H9 (cell line): ENCODE data around the gene RRP15. TPM values are rescaled to one million over a fixed set of nuclear protein-coding genes. Genes with fewer than 3 reads are reported as not detected.
A peak's percentile ranks its signal among the peaks of the same experiment; 100 is the strongest.

Experiments used
- DNase-seq: peaks from one replicate; pipeline ENCODE4 v3.0.0-alpha.2; 2017
- H2AFZ ChIP-seq: one replicate; pipeline ENCODE4 v1.6.1; 2013; ENCODE audit warnings: mild to moderate bottlenecking, low read length, control low read depth, moderate library complexity
- H2AK5ac ChIP-seq: 2 replicates; pipeline ENCODE4 v1.6.1; 2013; ENCODE audit warnings: low read length, control low read depth, mixed read lengths; ENCODE audit not compliant: insufficient read length
- H2BK120ac ChIP-seq: one replicate; pipeline ENCODE4 v1.6.1; 2013; ENCODE audit warnings: low read depth, mild to moderate bottlenecking, low read length, control low read depth, inconsistent platforms; ENCODE audit not compliant: poor library complexity, severe bottlenecking
- H2BK12ac ChIP-seq: 2 replicates; pipeline ENCODE4 v1.6.1; 2013; ENCODE audit warnings: low read length, control low read depth, mixed read lengths, low read depth; ENCODE audit not compliant: insufficient read length
- H2BK15ac ChIP-seq: 2 replicates; pipeline ENCODE4 v1.6.1; 2013; ENCODE audit warnings: low read depth, low read length, control low read depth
- H2BK20ac ChIP-seq: one replicate; pipeline ENCODE4 v1.6.1; 2013; ENCODE audit warnings: low read depth, mild to moderate bottlenecking, low read length, control low read depth, inconsistent platforms; ENCODE audit not compliant: poor library complexity, severe bottlenecking
- H2BK5ac ChIP-seq: 2 replicates; pipeline ENCODE4 v1.6.1; 2013; ENCODE audit warnings: low read length, control low read depth, mixed read lengths; ENCODE audit not compliant: insufficient read length
- H3K14ac ChIP-seq: 2 replicates; pipeline ENCODE4 v1.6.1; 2013; ENCODE audit warnings: low read length, control low read depth; ENCODE audit not compliant: insufficient read depth
- H3K18ac ChIP-seq: 2 replicates; pipeline ENCODE4 v1.6.1; 2013; ENCODE audit warnings: low read depth, mild to moderate bottlenecking, mixed read lengths, low read length, control low read depth; ENCODE audit not compliant: insufficient read length
- H3K23ac ChIP-seq: 2 replicates; pipeline ENCODE4 v1.6.1; 2013; ENCODE audit warnings: low read length, control low read depth, mixed read lengths, low read depth; ENCODE audit not compliant: insufficient read length
- H3K23me2 ChIP-seq: 2 replicates; pipeline ENCODE4 v1.6.1; 2013; ENCODE audit warnings: low read depth, mild to moderate bottlenecking, mixed read lengths, low read length, control low read depth; ENCODE audit not compliant: insufficient read length, poor library complexity, severe bottlenecking
- H3K27ac ChIP-seq: 2 replicates; pipeline ENCODE4 v1.5.1; 2013; ENCODE audit warnings: low read length, control low read depth, mixed read lengths, low read depth; ENCODE audit not compliant: insufficient read length
- H3K27me3 ChIP-seq: 2 replicates; pipeline ENCODE4 v1.6.1; 2013; ENCODE audit warnings: low read length, control low read depth, inconsistent platforms; ENCODE audit not compliant: insufficient read depth
- H3K4ac ChIP-seq: 2 replicates; pipeline ENCODE4 v1.6.1; 2013; ENCODE audit warnings: low read depth, mild to moderate bottlenecking, control low read depth, inconsistent platforms, low read length, moderate library complexity
- H3K4me1 ChIP-seq: 2 replicates; pipeline ENCODE4 v1.6.1; 2013; ENCODE audit warnings: low read length, control low read depth, inconsistent platforms; ENCODE audit not compliant: insufficient read depth
- H3K4me2 ChIP-seq: 2 replicates; pipeline ENCODE4 v1.6.1; 2013; ENCODE audit warnings: low read length, control low read depth, mixed read lengths; ENCODE audit not compliant: insufficient read length, insufficient read depth
- H3K56ac ChIP-seq: 2 replicates; pipeline ENCODE4 v1.6.1; 2013; ENCODE audit warnings: low read depth, mild to moderate bottlenecking, mixed read lengths, low read length, control low read depth; ENCODE audit not compliant: insufficient read length
- H3K79me1 ChIP-seq: 2 replicates; pipeline ENCODE4 v1.6.1; 2013; ENCODE audit warnings: low read depth, mild to moderate bottlenecking, moderate library complexity, low read length, control low read depth, inconsistent platforms; ENCODE audit not compliant: insufficient read depth, poor library complexity, severe bottlenecking
- H3K79me2 ChIP-seq: 2 replicates; pipeline ENCODE4 v1.6.1; 2013; ENCODE audit warnings: low read length, control low read depth, inconsistent platforms; ENCODE audit not compliant: insufficient read depth
- H3K9ac ChIP-seq: 2 replicates; pipeline ENCODE4 v1.6.1; 2013; ENCODE audit warnings: low read length, control low read depth, mixed read lengths; ENCODE audit not compliant: insufficient read length; ENCODE audit errors: extremely low read depth
- H3K9me3 ChIP-seq: one replicate; pipeline ENCODE4 v1.6.1; 2013; ENCODE audit warnings: low read depth, low read length, inconsistent platforms; ENCODE audit not compliant: control insufficient read depth
- H3T11ph ChIP-seq: one replicate; pipeline ENCODE4 v1.6.1; 2013; ENCODE audit warnings: mild to moderate bottlenecking, low read length, control low read depth, inconsistent platforms
- H4K20me1 ChIP-seq: one replicate; pipeline ENCODE4 v1.6.1; 2013; ENCODE audit not compliant: control insufficient read depth, insufficient read length, insufficient read depth
- H4K5ac ChIP-seq: 2 replicates; pipeline ENCODE4 v1.6.1; 2013; ENCODE audit warnings: low read depth, mild to moderate bottlenecking, mixed read lengths, low read length, control low read depth; ENCODE audit not compliant: insufficient read length
- H4K8ac ChIP-seq: replicated peaks from 2 replicates; pipeline ENCODE4 v1.6.1; 2013; ENCODE audit warnings: low read length, control low read depth, mixed read lengths, low read depth; ENCODE audit not compliant: insufficient read length
- H4K91ac ChIP-seq: 2 replicates; pipeline ENCODE4 v1.6.1; 2013; ENCODE audit warnings: low read depth, mild to moderate bottlenecking, moderate library complexity, mixed read lengths, low read length, control low read depth; ENCODE audit not compliant: insufficient read length
- H3K27ac Mint-ChIP-seq, 3 experiments: 2 replicates in 2 of 3; 3 replicates in 1 of 3; pipeline ENCODE4 v1.8.0; 2020 to 2021; ENCODE audit warnings: mixed read lengths in 3 of 3, mild to moderate bottlenecking in 1 of 3, moderate library complexity in 1 of 3
- H3K27me3 Mint-ChIP-seq: 2 replicates; pipeline ENCODE4 v1.8.0; 2021; ENCODE audit warnings: low read depth, mild to moderate bottlenecking, moderate library complexity, mixed read lengths
- H3K36me3 Mint-ChIP-seq, 3 experiments: 2 replicates in 2 of 3; 3 replicates in 1 of 3; pipeline ENCODE4 v1.8.0; 2020 to 2021; ENCODE audit warnings: low read depth in 3 of 3, mixed read lengths in 3 of 3; ENCODE audit not compliant: insufficient read depth in 1 of 3
- H3K4me1 Mint-ChIP-seq, 2 experiments: 2 replicates each; pipeline ENCODE4 v1.8.0; 2020; ENCODE audit warnings: mixed read lengths in 2 of 2
- H3K4me3 Mint-ChIP-seq, 2 experiments: 2 replicates in 1 of 2; 3 replicates in 1 of 2; pipeline ENCODE4 v1.8.0; 2020 to 2021; ENCODE audit warnings: mild to moderate bottlenecking in 2 of 2, mixed read lengths in 2 of 2, moderate library complexity in 1 of 2
- H3K9me3 Mint-ChIP-seq, 2 experiments: 2 replicates in 1 of 2; 3 replicates in 1 of 2; pipeline ENCODE4 v1.8.0; 2020; ENCODE audit warnings: mild to moderate bottlenecking in 2 of 2, mixed read lengths in 2 of 2, moderate library complexity in 1 of 2
- WGBS: extraction: QIAGEN DNeasy Blood & Tissue Kit; methylation state at CpG from one replicate; pipeline ENCODE4 v1.1.7; 2013; ENCODE audit warnings: missing lambda C conversion rate, low lambda C conversion rate, mixed read lengths; ENCODE audit not compliant: insufficient read length; ENCODE audit errors: extremely low coverage; 5-methylcytosine and 5-hydroxymethylcytosine counted together
- total RNA-seq: library from RNA; stranded (reverse); gene quantifications from 2 replicates; pipeline ENCODE4 v1.2.1, GENCODE V29; 2021
- TF ChIP-seq, protein P1 (sequence below): fragments of 200-600 bp; sonication (generic); conservative IDR thresholded peaks from 3 replicates; pipeline ENCODE4 v1.8.0; 2021; ENCODE audit warnings: antibody characterized with exemption, mild to moderate bottlenecking

Gene RRP15
- total RNA-seq, 1 experiment from 2014 or later, result 48.7 TPM

DNA sequence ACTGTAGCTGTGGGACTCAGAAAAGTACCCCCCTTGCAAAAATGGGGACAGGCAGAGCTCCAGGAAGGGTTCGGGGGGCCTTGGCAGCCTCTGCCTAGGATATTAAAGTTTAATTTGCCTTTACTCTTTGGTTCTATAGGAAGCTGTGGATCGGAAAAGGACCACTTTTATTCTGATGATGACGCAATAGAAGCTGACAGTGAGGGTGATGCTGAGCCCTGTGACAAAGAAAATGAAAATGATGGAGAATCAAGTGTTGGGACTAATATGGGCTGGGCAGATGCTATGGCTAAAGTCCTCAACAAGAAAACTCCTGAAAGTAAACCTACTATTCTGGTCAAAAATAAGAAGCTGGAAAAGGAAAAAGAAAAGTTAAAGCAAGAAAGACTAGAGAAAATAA, 17.1 kb downstream of the RRP15 start:
- Histone ChIP-seq H3T11ph (no peak overlapping the region), H3K9ac (no peak overlapping the region), H3K4ac (no peak overlapping the region), H2AK5ac (no peak overlapping the region), H3K79me2 (no peaks in the 10 kb centered on the region), H3K27ac (no peak overlapping the region), H3K14ac (no peak overlapping the region), H4K5ac (no peak overlapping the region), H3K4me1 (peaks cover 5% of the 10 kb centered on the region; the same call in 1 of the 2 replicates), H3K23me2 (no peaks in the 10 kb centered on the region), H4K91ac (no peak overlapping the region), H3K27me3 (no peaks in the 10 kb centered on the region), H2BK12ac (no peak overlapping the region), H2AFZ (no peak overlapping the region), H2BK120ac (no peak overlapping the region), H3K4me2 (no peak overlapping the region), H2BK5ac (no peak overlapping the region), H4K8ac (no peak overlapping the region), H4K20me1 (no peaks in the 10 kb centered on the region), H3K79me1 (peaks cover 4% of the 10 kb centered on the region), H3K18ac (no peak overlapping the region), H3K9me3 (no peaks in the 10 kb centered on the region), H2BK20ac (no peak overlapping the region), H3K56ac (no peak overlapping the region), H3K23ac (no peak overlapping the region), H2BK15ac (no peak overlapping the region)
- Mint-ChIP-seq H3K9me3 (no peaks in the 10 kb centered on the region), H3K27me3 (no peaks in the 10 kb centered on the region), H3K4me1 (peaks cover 67 to 82% of the 10 kb centered on the region in 2 experiments), H3K27ac (peak overlapping the region; percentile 8 to 97 (median 96); a peak in 6 of 7 replicates), H3K36me3 (peaks cover 3 to 22% (median 22%) of the 10 kb centered on the region in 3 experiments), H3K4me3 (peak overlapping the region in 1 of 2 experiments; percentile 45; a peak in 1 of 5 replicates)
- DNase-seq, result no peak
- TF ChIP-seq, protein P1, sequence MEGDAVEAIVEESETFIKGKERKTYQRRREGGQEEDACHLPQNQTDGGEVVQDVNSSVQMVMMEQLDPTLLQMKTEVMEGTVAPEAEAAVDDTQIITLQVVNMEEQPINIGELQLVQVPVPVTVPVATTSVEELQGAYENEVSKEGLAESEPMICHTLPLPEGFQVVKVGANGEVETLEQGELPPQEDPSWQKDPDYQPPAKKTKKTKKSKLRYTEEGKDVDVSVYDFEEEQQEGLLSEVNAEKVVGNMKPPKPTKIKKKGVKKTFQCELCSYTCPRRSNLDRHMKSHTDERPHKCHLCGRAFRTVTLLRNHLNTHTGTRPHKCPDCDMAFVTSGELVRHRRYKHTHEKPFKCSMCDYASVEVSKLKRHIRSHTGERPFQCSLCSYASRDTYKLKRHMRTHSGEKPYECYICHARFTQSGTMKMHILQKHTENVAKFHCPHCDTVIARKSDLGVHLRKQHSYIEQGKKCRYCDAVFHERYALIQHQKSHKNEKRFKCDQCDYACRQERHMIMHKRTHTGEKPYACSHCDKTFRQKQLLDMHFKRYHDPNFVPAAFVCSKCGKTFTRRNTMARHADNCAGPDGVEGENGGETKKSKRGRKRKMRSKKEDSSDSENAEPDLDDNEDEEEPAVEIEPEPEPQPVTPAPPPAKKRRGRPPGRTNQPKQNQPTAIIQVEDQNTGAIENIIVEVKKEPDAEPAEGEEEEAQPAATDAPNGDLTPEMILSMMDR, result no peak
- no CpG with 5 or more reads among the region's 3 CpGs for WGBS
